ENCODE results near the gene NQO1.

DNA sequence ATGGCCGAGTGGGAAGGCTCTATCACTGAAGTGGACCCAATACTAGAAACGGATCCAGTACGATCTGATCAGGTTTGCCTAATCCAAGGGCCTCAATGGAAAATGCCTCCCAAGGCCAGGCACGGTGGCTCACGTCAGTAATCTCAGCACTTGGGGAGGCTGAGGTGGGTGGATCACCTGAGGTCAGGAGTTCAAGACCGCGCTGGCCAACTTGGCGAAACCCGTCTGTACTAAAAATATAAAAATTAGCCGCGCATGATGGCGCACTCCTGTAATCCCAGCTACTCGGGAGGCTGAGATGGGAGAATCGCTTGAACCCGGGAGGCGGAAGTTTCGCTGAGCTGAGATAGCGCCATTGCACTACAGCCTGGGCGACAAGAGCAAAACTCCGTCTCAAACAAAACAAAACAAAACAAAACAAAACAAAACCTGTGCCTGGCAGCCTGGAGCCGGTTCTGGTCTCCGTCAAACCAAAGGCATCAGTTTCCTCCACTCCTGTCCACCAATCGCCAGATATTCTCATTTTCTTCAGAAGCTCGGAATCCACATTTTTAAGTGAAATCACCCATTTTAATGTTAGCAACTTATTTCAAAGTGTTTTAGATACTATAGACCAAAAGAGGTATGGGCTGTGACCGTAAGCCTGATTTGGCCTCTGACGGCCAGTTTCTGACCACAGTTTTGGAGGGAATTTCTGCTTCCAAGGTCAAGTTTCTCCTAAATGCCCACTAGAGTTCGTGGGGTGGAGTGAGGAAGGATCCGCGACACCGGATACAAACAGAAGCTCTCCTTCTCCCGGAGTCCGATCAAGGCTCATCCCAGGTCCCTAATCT lies 664 bp downstream of the NQO1 start:
- TF ChIP-seq TAF1 (IDR thresholded peaks at IDR 0.05; ENCODE audit: low read depth, low read length) (no peak), POLR2A (IDR thresholded peaks at IDR 0.05; ENCODE audit: low read depth, low read length) (no peak), POLR2AphosphoS5 (IDR thresholded peaks at IDR 0.05; ENCODE audit: low read depth, low read length) (no peak), SPI1 (IDR thresholded peaks at IDR 0.05; ENCODE audit: low read depth, low read length) (no peak)

Measured in GM12891 (cell line).